HCT116 (cell line): ENCODE data around the gene POPDC3. TPM values are rescaled to one million over a fixed set of nuclear protein-coding genes. Genes with fewer than 3 reads are reported as not detected.

ENCODE experiments used
- ATAC-seq: fragments of 200-7000 bp; cut with Tn5 transposase; 2 replicates; pipeline ENCODE4 v1.9.1; 2020; ENCODE audit warnings: mild to moderate bottlenecking, moderate library complexity
- BruUV-seq: library from RNA; stranded (reverse); fragments of 400-500 nt; replicated peaks from 2 replicates; lab custom pipeline; 2021; lab: Mats Ljungman, UMichigan
- CTCF ChIA-PET: fragments of 300-600 bp; sonication (Branson Sonifier 250); formaldehyde crosslinking; loops from one replicate; lab custom pipeline; 2021; ENCODE audit warnings: antibody characterized with exemption; lab: Charles Lee
- POLR2A ChIA-PET: fragments of 300-600, 350-600 bp; sonication (Branson Sonifier 250); formaldehyde crosslinking; loops from one replicate; lab custom pipeline; 2021; ENCODE audit warnings: antibody characterized with exemption; lab: Charles Lee
- RAD21 ChIA-PET, 2 experiments: fragments of 300-600 bp; sonication (Branson Sonifier 250); formaldehyde crosslinking; loops; one replicate each; lab custom pipeline; 2023; ENCODE audit warnings: low total read pairs in 2 of 2; ENCODE audit not compliant: uncharacterized antibody in 2 of 2, unreplicated experiment in 2 of 2, low non-redundant PET in 1 of 2; lab: Charles Lee
- DNase-seq: peaks from one replicate; pipeline ENCODE4 v3.0.0-alpha.2; 2010; ENCODE audit warnings: low read depth, low spot score
- H2AFZ ChIP-seq: fragments of 200-600 bp; shearing (Covaris generic), sonication (generic); 2 replicates; pipeline ENCODE4 v1.6.1; 2017; ENCODE audit warnings: low read depth, mixed run types, mixed read lengths, antibody characterized with exemption, low read length; ENCODE audit not compliant: poor library complexity, severe bottlenecking
- H3K27ac ChIP-seq: 2 replicates; pipeline ENCODE4 v1.5.1; 2012; ENCODE audit warnings: low read depth, low read length
- H3K27me3 ChIP-seq: fragments of 200-600 bp; sonication (generic); 2 replicates; pipeline ENCODE4 v1.6.1; 2016; ENCODE audit warnings: mixed run types, low read length, mixed read lengths; ENCODE audit not compliant: insufficient read depth
- H3K36me3 ChIP-seq, 2 experiments: fragments of 200-500 bp in 1 of 2; fragments of 200-600 bp in 1 of 2; sonication (Bioruptor generic) in 1 of 2; sonication (generic) in 1 of 2; 2 replicates each; pipeline versions ENCODE4 v1.5.1 to v1.6.1; 2014 to 2016; ENCODE audit warnings: low read length in 2 of 2, inconsistent platforms in 1 of 2, mixed read lengths in 1 of 2, mixed run types in 1 of 2; ENCODE audit not compliant: insufficient read depth in 2 of 2, control insufficient read depth in 1 of 2
- H3K4me1 ChIP-seq, 2 experiments: fragments of 200-600 bp in 1 of 2; sonication (generic) in 1 of 2; 2 replicates each; pipeline versions ENCODE4 v1.5.1 to v1.6.1; 2012 to 2017; ENCODE audit warnings: low read length in 2 of 2, inconsistent platforms in 1 of 2, mild to moderate bottlenecking in 1 of 2, mixed read lengths in 1 of 2, mixed run types in 1 of 2, moderate library complexity in 1 of 2; ENCODE audit not compliant: insufficient read depth in 2 of 2, control insufficient read depth in 1 of 2
- H3K4me2 ChIP-seq: fragments of 200-600 bp; sonication (generic); 2 replicates; pipeline ENCODE4 v1.6.1; 2017; ENCODE audit warnings: mixed run types, low read length, mixed read lengths
- H3K4me3 ChIP-seq, 2 experiments: fragments of 200-600 bp in 1 of 2; sonication (generic) in 1 of 2; replicated peaks in 1 of 2; 2 replicates each; pipeline ENCODE4 v1.5.1; 2011 to 2016; ENCODE audit warnings: low read length in 2 of 2, control low read depth in 1 of 2, low read depth in 1 of 2, mild to moderate bottlenecking in 1 of 2, mixed read lengths in 1 of 2, mixed run types in 1 of 2
- H3K79me2 ChIP-seq: fragments of 200-600 bp; sonication (generic); 2 replicates; pipeline ENCODE4 v1.6.1; 2017; ENCODE audit warnings: mild to moderate bottlenecking, mixed run types, low read length, moderate library complexity, mixed read lengths; ENCODE audit not compliant: insufficient read depth
- H3K9ac ChIP-seq: fragments of 200-600 bp; sonication (generic); 2 replicates; pipeline ENCODE4 v1.6.1; 2016; ENCODE audit warnings: low read length, mixed read lengths
- H3K9me2 ChIP-seq: fragments of 200-600 bp; sonication (generic), shearing (Covaris generic); 2 replicates; pipeline ENCODE4 v1.6.1; 2017; ENCODE audit warnings: mixed run types, mild to moderate bottlenecking, moderate library complexity; ENCODE audit not compliant: insufficient read depth
- H3K9me3 ChIP-seq, 2 experiments: fragments of 200-500 bp in 1 of 2; fragments of 200-600 bp in 1 of 2; sonication (Bioruptor generic) in 1 of 2; sonication (generic) in 1 of 2; 2 replicates each; pipeline ENCODE4 v1.6.1; 2014 to 2017; ENCODE audit warnings: low read length in 2 of 2, mixed read lengths in 2 of 2, inconsistent platforms in 1 of 2, low read depth in 1 of 2, mild to moderate bottlenecking in 1 of 2, mixed run types in 1 of 2, moderate library complexity in 1 of 2; ENCODE audit not compliant: control insufficient read depth in 1 of 2, insufficient read depth in 1 of 2
- H4K20me1 ChIP-seq: fragments of 200-600 bp; sonication (generic), shearing (Covaris generic); 2 replicates; pipeline ENCODE4 v1.6.1; 2017; ENCODE audit warnings: mixed run types, mild to moderate bottlenecking, moderate library complexity; ENCODE audit not compliant: insufficient read depth
- CEBPB ChIP-seq: IDR thresholded peaks from 2 replicates; pipeline ENCODE4 v1.6.1; 2012; ENCODE audit warnings: low read depth
- ELF1 ChIP-seq: IDR thresholded peaks from 2 replicates; pipeline ENCODE4 v1.6.1; 2012; ENCODE audit warnings: low read depth, borderline replicate concordance
- POLR2A ChIP-seq: IDR thresholded peaks from 2 replicates; pipeline ENCODE4 v1.7.0; 2011; ENCODE audit warnings: borderline replicate concordance; ENCODE audit not compliant: insufficient read depth, insufficient read length; ENCODE audit errors: extremely low read depth
- POLR2AphosphoS5 ChIP-seq: IDR thresholded peaks from 2 replicates; pipeline ENCODE4 v1.6.1; 2011; ENCODE audit warnings: mild to moderate bottlenecking, low read depth, low read length, moderate library complexity
- SP1 ChIP-seq: IDR thresholded peaks from 2 replicates; pipeline ENCODE4 v1.6.1; 2012; ENCODE audit warnings: low read depth
- TCF7L2 ChIP-seq: IDR thresholded peaks from 2 replicates; pipeline ENCODE4 v1.7.0; 2011; ENCODE audit warnings: borderline replicate concordance, inconsistent platforms; ENCODE audit not compliant: insufficient read depth, insufficient read length; ENCODE audit errors: extremely low read depth
- YY1 ChIP-seq: IDR thresholded peaks from 2 replicates; pipeline ENCODE4 v1.6.1; 2011; ENCODE audit warnings: low read length, low read depth, moderate library complexity, mild to moderate bottlenecking; ENCODE audit not compliant: insufficient replicate concordance; ENCODE audit errors: extremely low read depth
- ZNF274 ChIP-seq: fragments of 200-500 bp; sonication (Bioruptor generic); IDR thresholded peaks from 2 replicates; pipeline ENCODE4 v1.6.1; 2014; ENCODE audit warnings: mild to moderate bottlenecking, low read depth, low read length, inconsistent platforms
- intact Hi-C: fragments of 100-400 bp; cut with micrococcal nuclease; formaldehyde crosslinking; loops from 2 replicates; pipeline ENCODE4 v1.10.0; 2022
- total RNA-seq: library from RNA; stranded (reverse); gene quantifications from one replicate; pipeline ENCODE4 v1.2.1, GENCODE V29; 2021; ENCODE audit not compliant: unreplicated experiment
- TF ChIP-seq, protein P1 (sequence below): IDR thresholded peaks from 2 replicates; pipeline ENCODE4 v1.6.1; 2011; ENCODE audit warnings: mild to moderate bottlenecking, low read length, moderate library complexity; ENCODE audit not compliant: insufficient replicate concordance; ENCODE audit errors: extremely low read depth
- TF ChIP-seq, protein P2 (sequence below): IDR thresholded peaks from 2 replicates; pipeline ENCODE4 v1.6.1; 2012
- TF ChIP-seq, protein P3 (sequence below): IDR thresholded peaks from 2 replicates; pipeline ENCODE4 v1.6.1; 2012
- TF ChIP-seq, protein P4 (sequence below): IDR thresholded peaks from 2 replicates; pipeline ENCODE4 v1.6.1; 2012; ENCODE audit warnings: low read depth
- TF ChIP-seq, protein P5 (sequence below), 3 experiments: fragments of 200-600 bp in 1 of 3; sonication (generic) in 1 of 3; IDR thresholded peaks in 2 of 3; conservative IDR thresholded peaks in 1 of 3; 2 replicates each; pipeline ENCODE4 v1.5.1; 2012 to 2017; ENCODE audit warnings: low read depth in 2 of 3, low read length in 2 of 3, antibody characterized with exemption in 1 of 3, borderline replicate concordance in 1 of 3, control low read depth in 1 of 3, mild to moderate bottlenecking in 1 of 3, mixed read lengths in 1 of 3, mixed run types in 1 of 3, moderate library complexity in 1 of 3; ENCODE audit not compliant: insufficient read depth in 1 of 3

Gene POPDC3
- total RNA-seq, 1 experiment from 2014 or later, result 10.1 TPM

DNA sequence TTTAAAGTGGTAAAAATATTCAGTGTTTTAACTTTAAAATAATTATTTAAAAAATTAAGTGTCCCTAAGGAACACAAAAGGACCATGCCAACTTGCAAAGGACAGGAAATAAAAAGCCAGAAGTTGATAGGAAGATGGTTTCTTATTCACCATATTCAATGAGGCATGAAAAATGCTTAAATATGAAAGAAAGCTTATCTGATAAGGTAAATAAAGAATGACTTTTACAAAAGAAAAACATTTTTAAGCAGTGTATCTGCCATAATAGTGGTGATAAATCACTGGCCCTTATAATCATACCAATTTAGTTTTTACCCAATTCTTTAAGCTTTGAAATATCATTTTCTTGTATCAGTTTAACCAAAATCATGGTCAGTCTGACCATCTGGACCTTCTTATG, 33.5 kb upstream of the POPDC3 start:
- no TSS peak for BruUV-seq
- TF ChIP-seq SP1, result no peak
- TF ChIP-seq YY1, result no peak
- TF ChIP-seq, protein P1, sequence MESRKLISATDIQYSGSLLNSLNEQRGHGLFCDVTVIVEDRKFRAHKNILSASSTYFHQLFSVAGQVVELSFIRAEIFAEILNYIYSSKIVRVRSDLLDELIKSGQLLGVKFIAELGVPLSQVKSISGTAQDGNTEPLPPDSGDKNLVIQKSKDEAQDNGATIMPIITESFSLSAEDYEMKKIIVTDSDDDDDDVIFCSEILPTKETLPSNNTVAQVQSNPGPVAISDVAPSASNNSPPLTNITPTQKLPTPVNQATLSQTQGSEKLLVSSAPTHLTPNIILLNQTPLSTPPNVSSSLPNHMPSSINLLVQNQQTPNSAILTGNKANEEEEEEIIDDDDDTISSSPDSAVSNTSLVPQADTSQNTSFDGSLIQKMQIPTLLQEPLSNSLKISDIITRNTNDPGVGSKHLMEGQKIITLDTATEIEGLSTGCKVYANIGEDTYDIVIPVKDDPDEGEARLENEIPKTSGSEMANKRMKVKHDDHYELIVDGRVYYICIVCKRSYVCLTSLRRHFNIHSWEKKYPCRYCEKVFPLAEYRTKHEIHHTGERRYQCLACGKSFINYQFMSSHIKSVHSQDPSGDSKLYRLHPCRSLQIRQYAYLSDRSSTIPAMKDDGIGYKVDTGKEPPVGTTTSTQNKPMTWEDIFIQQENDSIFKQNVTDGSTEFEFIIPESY, result no peak
- TF ChIP-seq, protein P2, sequence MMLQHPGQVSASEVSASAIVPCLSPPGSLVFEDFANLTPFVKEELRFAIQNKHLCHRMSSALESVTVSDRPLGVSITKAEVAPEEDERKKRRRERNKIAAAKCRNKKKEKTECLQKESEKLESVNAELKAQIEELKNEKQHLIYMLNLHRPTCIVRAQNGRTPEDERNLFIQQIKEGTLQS, result no peak
- TF ChIP-seq, protein P3, sequence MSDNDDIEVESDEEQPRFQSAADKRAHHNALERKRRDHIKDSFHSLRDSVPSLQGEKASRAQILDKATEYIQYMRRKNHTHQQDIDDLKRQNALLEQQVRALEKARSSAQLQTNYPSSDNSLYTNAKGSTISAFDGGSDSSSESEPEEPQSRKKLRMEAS, result no peak
- TF ChIP-seq POLR2AphosphoS5, result no peak
- TF ChIP-seq, protein P4, sequence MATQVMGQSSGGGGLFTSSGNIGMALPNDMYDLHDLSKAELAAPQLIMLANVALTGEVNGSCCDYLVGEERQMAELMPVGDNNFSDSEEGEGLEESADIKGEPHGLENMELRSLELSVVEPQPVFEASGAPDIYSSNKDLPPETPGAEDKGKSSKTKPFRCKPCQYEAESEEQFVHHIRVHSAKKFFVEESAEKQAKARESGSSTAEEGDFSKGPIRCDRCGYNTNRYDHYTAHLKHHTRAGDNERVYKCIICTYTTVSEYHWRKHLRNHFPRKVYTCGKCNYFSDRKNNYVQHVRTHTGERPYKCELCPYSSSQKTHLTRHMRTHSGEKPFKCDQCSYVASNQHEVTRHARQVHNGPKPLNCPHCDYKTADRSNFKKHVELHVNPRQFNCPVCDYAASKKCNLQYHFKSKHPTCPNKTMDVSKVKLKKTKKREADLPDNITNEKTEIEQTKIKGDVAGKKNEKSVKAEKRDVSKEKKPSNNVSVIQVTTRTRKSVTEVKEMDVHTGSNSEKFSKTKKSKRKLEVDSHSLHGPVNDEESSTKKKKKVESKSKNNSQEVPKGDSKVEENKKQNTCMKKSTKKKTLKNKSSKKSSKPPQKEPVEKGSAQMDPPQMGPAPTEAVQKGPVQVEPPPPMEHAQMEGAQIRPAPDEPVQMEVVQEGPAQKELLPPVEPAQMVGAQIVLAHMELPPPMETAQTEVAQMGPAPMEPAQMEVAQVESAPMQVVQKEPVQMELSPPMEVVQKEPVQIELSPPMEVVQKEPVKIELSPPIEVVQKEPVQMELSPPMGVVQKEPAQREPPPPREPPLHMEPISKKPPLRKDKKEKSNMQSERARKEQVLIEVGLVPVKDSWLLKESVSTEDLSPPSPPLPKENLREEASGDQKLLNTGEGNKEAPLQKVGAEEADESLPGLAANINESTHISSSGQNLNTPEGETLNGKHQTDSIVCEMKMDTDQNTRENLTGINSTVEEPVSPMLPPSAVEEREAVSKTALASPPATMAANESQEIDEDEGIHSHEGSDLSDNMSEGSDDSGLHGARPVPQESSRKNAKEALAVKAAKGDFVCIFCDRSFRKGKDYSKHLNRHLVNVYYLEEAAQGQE, result no peak
- TF ChIP-seq ZNF274, result no peak
- TF ChIP-seq CEBPB, result no peak
- no peak for TF ChIP-seq POLR2A
- TF ChIP-seq ELF1, result no peak
- no peak for TF ChIP-seq TCF7L2
- TF ChIP-seq, protein P5, sequence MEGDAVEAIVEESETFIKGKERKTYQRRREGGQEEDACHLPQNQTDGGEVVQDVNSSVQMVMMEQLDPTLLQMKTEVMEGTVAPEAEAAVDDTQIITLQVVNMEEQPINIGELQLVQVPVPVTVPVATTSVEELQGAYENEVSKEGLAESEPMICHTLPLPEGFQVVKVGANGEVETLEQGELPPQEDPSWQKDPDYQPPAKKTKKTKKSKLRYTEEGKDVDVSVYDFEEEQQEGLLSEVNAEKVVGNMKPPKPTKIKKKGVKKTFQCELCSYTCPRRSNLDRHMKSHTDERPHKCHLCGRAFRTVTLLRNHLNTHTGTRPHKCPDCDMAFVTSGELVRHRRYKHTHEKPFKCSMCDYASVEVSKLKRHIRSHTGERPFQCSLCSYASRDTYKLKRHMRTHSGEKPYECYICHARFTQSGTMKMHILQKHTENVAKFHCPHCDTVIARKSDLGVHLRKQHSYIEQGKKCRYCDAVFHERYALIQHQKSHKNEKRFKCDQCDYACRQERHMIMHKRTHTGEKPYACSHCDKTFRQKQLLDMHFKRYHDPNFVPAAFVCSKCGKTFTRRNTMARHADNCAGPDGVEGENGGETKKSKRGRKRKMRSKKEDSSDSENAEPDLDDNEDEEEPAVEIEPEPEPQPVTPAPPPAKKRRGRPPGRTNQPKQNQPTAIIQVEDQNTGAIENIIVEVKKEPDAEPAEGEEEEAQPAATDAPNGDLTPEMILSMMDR (IDR thresholded peaks at IDR 0.05 in 2 of 3, conservative IDR thresholded peaks at IDR 0.05 in 1 of 3; ENCODE audit: borderline replicate concordance in 1 of 3, insufficient read depth in 1 of 3, low read depth in 2 of 3, low read length in 2 of 3), result no peak
- Histone ChIP-seq H3K27ac (no peak overlapping the region), H3K9ac (no peak overlapping the region), H2AFZ (no peak overlapping the region), H3K79me2 (no peaks in the 10 kb centered on the region), H3K9me3 (no peaks in the 10 kb centered on the region), H3K4me3 (no peak overlapping the region), H3K4me1 (peaks cover 0 to 28% of the 10 kb centered on the region in 2 experiments; a peak in 3 of 4 replicates), H4K20me1 (no peaks in the 10 kb centered on the region), H3K27me3 (no peaks in the 10 kb centered on the region), H3K36me3 (no peaks in the 10 kb centered on the region), H3K4me2 (no peak overlapping the region), H3K9me2 (0 out of 2 replicates have a peak, but pooled peaks cover 3% of the 10 kb centered on the region)
- ATAC-seq, result no peak
- intact Hi-C loops, result no loop called here
- POLR2A ChIA-PET, result no interaction called here
- no peak for DNase-seq
- CTCF ChIA-PET, result no interaction called here
- RAD21 ChIA-PET, result no interaction called here
